HCT116 (cell line): ENCODE measurements around the gene IL1RN. TPM values are rescaled to one million over a fixed set of nuclear protein-coding genes. Genes with fewer than 3 reads are reported as not detected.

ENCODE experiments used
- ATAC-seq: fragments of 200-7000 bp; cut with Tn5 transposase; 2 replicates; pipeline ENCODE4 v1.9.1; 2020; ENCODE audit warnings: mild to moderate bottlenecking, moderate library complexity
- BruUV-seq: library from RNA; stranded (reverse); fragments of 400-500 nt; replicated peaks from 2 replicates; lab custom pipeline; 2021; lab: Mats Ljungman, UMichigan
- CTCF ChIA-PET: fragments of 300-600 bp; sonication (Branson Sonifier 250); formaldehyde crosslinking; loops from one replicate; lab custom pipeline; 2021; ENCODE audit warnings: antibody characterized with exemption; lab: Charles Lee
- POLR2A ChIA-PET: fragments of 300-600, 350-600 bp; sonication (Branson Sonifier 250); formaldehyde crosslinking; loops from one replicate; lab custom pipeline; 2021; ENCODE audit warnings: antibody characterized with exemption; lab: Charles Lee
- RAD21 ChIA-PET, 2 experiments: fragments of 300-600 bp; sonication (Branson Sonifier 250); formaldehyde crosslinking; loops; one replicate each; lab custom pipeline; 2023; ENCODE audit warnings: low total read pairs in 2 of 2; ENCODE audit not compliant: uncharacterized antibody in 2 of 2, unreplicated experiment in 2 of 2, low non-redundant PET in 1 of 2; lab: Charles Lee
- DNase-seq: peaks from one replicate; pipeline ENCODE4 v3.0.0-alpha.2; 2010; ENCODE audit warnings: low read depth, low spot score
- H2AFZ ChIP-seq: fragments of 200-600 bp; shearing (Covaris generic), sonication (generic); 2 replicates; pipeline ENCODE4 v1.6.1; 2017; ENCODE audit warnings: low read depth, mixed run types, mixed read lengths, antibody characterized with exemption, low read length; ENCODE audit not compliant: poor library complexity, severe bottlenecking
- H3K27ac ChIP-seq: 2 replicates; pipeline ENCODE4 v1.5.1; 2012; ENCODE audit warnings: low read depth, low read length
- H3K27me3 ChIP-seq: fragments of 200-600 bp; sonication (generic); 2 replicates; pipeline ENCODE4 v1.6.1; 2016; ENCODE audit warnings: mixed run types, low read length, mixed read lengths; ENCODE audit not compliant: insufficient read depth
- H3K36me3 ChIP-seq, 2 experiments: fragments of 200-500 bp in 1 of 2; fragments of 200-600 bp in 1 of 2; sonication (Bioruptor generic) in 1 of 2; sonication (generic) in 1 of 2; 2 replicates each; pipeline versions ENCODE4 v1.5.1 to v1.6.1; 2014 to 2016; ENCODE audit warnings: low read length in 2 of 2, inconsistent platforms in 1 of 2, mixed read lengths in 1 of 2, mixed run types in 1 of 2; ENCODE audit not compliant: insufficient read depth in 2 of 2, control insufficient read depth in 1 of 2
- H3K4me1 ChIP-seq, 2 experiments: fragments of 200-600 bp in 1 of 2; sonication (generic) in 1 of 2; 2 replicates each; pipeline versions ENCODE4 v1.5.1 to v1.6.1; 2012 to 2017; ENCODE audit warnings: low read length in 2 of 2, inconsistent platforms in 1 of 2, mild to moderate bottlenecking in 1 of 2, mixed read lengths in 1 of 2, mixed run types in 1 of 2, moderate library complexity in 1 of 2; ENCODE audit not compliant: insufficient read depth in 2 of 2, control insufficient read depth in 1 of 2
- H3K4me2 ChIP-seq: fragments of 200-600 bp; sonication (generic); 2 replicates; pipeline ENCODE4 v1.6.1; 2017; ENCODE audit warnings: mixed run types, low read length, mixed read lengths
- H3K4me3 ChIP-seq, 2 experiments: fragments of 200-600 bp in 1 of 2; sonication (generic) in 1 of 2; replicated peaks in 1 of 2; 2 replicates each; pipeline ENCODE4 v1.5.1; 2011 to 2016; ENCODE audit warnings: low read length in 2 of 2, control low read depth in 1 of 2, low read depth in 1 of 2, mild to moderate bottlenecking in 1 of 2, mixed read lengths in 1 of 2, mixed run types in 1 of 2
- H3K79me2 ChIP-seq: fragments of 200-600 bp; sonication (generic); 2 replicates; pipeline ENCODE4 v1.6.1; 2017; ENCODE audit warnings: mild to moderate bottlenecking, mixed run types, low read length, moderate library complexity, mixed read lengths; ENCODE audit not compliant: insufficient read depth
- H3K9ac ChIP-seq: fragments of 200-600 bp; sonication (generic); 2 replicates; pipeline ENCODE4 v1.6.1; 2016; ENCODE audit warnings: low read length, mixed read lengths
- H3K9me2 ChIP-seq: fragments of 200-600 bp; sonication (generic), shearing (Covaris generic); 2 replicates; pipeline ENCODE4 v1.6.1; 2017; ENCODE audit warnings: mixed run types, mild to moderate bottlenecking, moderate library complexity; ENCODE audit not compliant: insufficient read depth
- H3K9me3 ChIP-seq, 2 experiments: fragments of 200-500 bp in 1 of 2; fragments of 200-600 bp in 1 of 2; sonication (Bioruptor generic) in 1 of 2; sonication (generic) in 1 of 2; 2 replicates each; pipeline ENCODE4 v1.6.1; 2014 to 2017; ENCODE audit warnings: low read length in 2 of 2, mixed read lengths in 2 of 2, inconsistent platforms in 1 of 2, low read depth in 1 of 2, mild to moderate bottlenecking in 1 of 2, mixed run types in 1 of 2, moderate library complexity in 1 of 2; ENCODE audit not compliant: control insufficient read depth in 1 of 2, insufficient read depth in 1 of 2
- H4K20me1 ChIP-seq: fragments of 200-600 bp; sonication (generic), shearing (Covaris generic); 2 replicates; pipeline ENCODE4 v1.6.1; 2017; ENCODE audit warnings: mixed run types, mild to moderate bottlenecking, moderate library complexity; ENCODE audit not compliant: insufficient read depth
- CBX3 ChIP-seq: IDR thresholded peaks from 2 replicates; pipeline ENCODE4 v1.6.1; 2012; ENCODE audit warnings: low read depth
- EGR1 ChIP-seq: IDR thresholded peaks from 2 replicates; pipeline ENCODE4 v1.6.1; 2012; ENCODE audit warnings: low read depth
- EZH2phosphoT487 ChIP-seq: fragments of 200-600 bp; IDR thresholded peaks from 2 replicates; pipeline ENCODE4 v1.6.1; 2018; ENCODE audit warnings: antibody characterized with exemption, borderline replicate concordance
- FOSL1 ChIP-seq: IDR thresholded peaks from 2 replicates; pipeline ENCODE4 v1.6.1; 2012; ENCODE audit warnings: low read depth
- JUND ChIP-seq: IDR thresholded peaks from 2 replicates; pipeline ENCODE4 v1.6.1; 2012
- POLR2A ChIP-seq: IDR thresholded peaks from 2 replicates; pipeline ENCODE4 v1.7.0; 2011; ENCODE audit warnings: borderline replicate concordance; ENCODE audit not compliant: insufficient read depth, insufficient read length; ENCODE audit errors: extremely low read depth
- SRF ChIP-seq: IDR thresholded peaks from 2 replicates; pipeline ENCODE4 v1.6.1; 2012; ENCODE audit warnings: low read depth
- ZFX ChIP-seq: fragments of 450-650 bp; IDR thresholded peaks from 2 replicates; pipeline ENCODE4 v1.6.1; 2017
- ZNF274 ChIP-seq: fragments of 200-500 bp; sonication (Bioruptor generic); IDR thresholded peaks from 2 replicates; pipeline ENCODE4 v1.6.1; 2014; ENCODE audit warnings: mild to moderate bottlenecking, low read depth, low read length, inconsistent platforms
- intact Hi-C: fragments of 100-400 bp; cut with micrococcal nuclease; formaldehyde crosslinking; loops from 2 replicates; pipeline ENCODE4 v1.10.0; 2022
- total RNA-seq: library from RNA; stranded (reverse); gene quantifications from one replicate; pipeline ENCODE4 v1.2.1, GENCODE V29; 2021; ENCODE audit not compliant: unreplicated experiment
- TF ChIP-seq, protein P1 (sequence below): IDR thresholded peaks from 2 replicates; pipeline ENCODE4 v1.6.1; 2011; ENCODE audit warnings: mild to moderate bottlenecking, low read length, moderate library complexity; ENCODE audit not compliant: insufficient replicate concordance; ENCODE audit errors: extremely low read depth
- TF ChIP-seq, protein P2 (sequence below): IDR thresholded peaks from 2 replicates; pipeline ENCODE4 v1.6.1; 2012; ENCODE audit warnings: low read depth
- TF ChIP-seq, protein P3 (sequence below): IDR thresholded peaks from 2 replicates; pipeline ENCODE4 v1.6.1; 2012

IL1RN gene
- total RNA-seq, 1 experiment from 2014 or later: 0.25 TPM

DNA sequence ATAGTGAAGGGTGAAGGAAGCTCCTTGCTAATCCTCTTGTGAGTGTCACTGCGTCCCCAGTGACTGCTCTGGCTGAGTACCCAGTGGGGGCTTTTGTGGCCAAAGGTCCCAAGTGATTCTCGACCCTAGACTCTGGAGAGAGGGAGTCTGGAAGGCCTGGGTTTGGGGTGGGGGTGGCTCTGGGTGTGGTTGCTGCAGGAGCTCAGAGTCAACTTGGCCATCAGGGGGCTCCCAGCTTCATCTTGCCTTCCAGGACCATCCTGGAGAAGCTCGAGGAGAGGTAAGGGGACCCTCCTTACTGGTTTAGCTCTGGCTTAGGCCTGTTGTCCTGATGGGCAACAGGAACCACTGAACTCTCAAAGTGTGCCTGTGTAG, 47.0 kb downstream of the IL1RN start:
- POLR2A ChIA-PET: no interaction called here
- Histone ChIP-seq H3K9me3 (no peaks in the 10 kb centered on the region), H3K4me1 (no peaks in the 10 kb centered on the region), H2AFZ (no peak overlapping the region), H3K4me2 (no peak overlapping the region), H3K27ac (no peak overlapping the region)
- RAD21 ChIA-PET: no interaction called here
- no TSS peak for BruUV-seq
- no peak for DNase-seq
- intact Hi-C loops: no loop called here
- TF ChIP-seq, protein P1, sequence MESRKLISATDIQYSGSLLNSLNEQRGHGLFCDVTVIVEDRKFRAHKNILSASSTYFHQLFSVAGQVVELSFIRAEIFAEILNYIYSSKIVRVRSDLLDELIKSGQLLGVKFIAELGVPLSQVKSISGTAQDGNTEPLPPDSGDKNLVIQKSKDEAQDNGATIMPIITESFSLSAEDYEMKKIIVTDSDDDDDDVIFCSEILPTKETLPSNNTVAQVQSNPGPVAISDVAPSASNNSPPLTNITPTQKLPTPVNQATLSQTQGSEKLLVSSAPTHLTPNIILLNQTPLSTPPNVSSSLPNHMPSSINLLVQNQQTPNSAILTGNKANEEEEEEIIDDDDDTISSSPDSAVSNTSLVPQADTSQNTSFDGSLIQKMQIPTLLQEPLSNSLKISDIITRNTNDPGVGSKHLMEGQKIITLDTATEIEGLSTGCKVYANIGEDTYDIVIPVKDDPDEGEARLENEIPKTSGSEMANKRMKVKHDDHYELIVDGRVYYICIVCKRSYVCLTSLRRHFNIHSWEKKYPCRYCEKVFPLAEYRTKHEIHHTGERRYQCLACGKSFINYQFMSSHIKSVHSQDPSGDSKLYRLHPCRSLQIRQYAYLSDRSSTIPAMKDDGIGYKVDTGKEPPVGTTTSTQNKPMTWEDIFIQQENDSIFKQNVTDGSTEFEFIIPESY: no peak
- no peak for TF ChIP-seq ZNF274
- TF ChIP-seq, all 23 proteins: peak for 0
- Histone ChIP-seq H3K9me2 (no peaks in the 10 kb centered on the region), H3K79me2 (no peaks in the 10 kb centered on the region), H3K9ac (no peak overlapping the region), H3K4me3 (no peak overlapping the region), H3K27me3 (no peaks in the 10 kb centered on the region), H3K36me3 (no peaks in the 10 kb centered on the region), H4K20me1 (no peaks in the 10 kb centered on the region)
- ATAC-seq: no peak
- CTCF ChIA-PET: interaction anchor here (1.3 to 1.9 kb wide), 3 partner anchors 9 to 36 kb away, joined by 4 to 5 read pairs (median 4); no protein-coding TSS in a partner anchor

DNA sequence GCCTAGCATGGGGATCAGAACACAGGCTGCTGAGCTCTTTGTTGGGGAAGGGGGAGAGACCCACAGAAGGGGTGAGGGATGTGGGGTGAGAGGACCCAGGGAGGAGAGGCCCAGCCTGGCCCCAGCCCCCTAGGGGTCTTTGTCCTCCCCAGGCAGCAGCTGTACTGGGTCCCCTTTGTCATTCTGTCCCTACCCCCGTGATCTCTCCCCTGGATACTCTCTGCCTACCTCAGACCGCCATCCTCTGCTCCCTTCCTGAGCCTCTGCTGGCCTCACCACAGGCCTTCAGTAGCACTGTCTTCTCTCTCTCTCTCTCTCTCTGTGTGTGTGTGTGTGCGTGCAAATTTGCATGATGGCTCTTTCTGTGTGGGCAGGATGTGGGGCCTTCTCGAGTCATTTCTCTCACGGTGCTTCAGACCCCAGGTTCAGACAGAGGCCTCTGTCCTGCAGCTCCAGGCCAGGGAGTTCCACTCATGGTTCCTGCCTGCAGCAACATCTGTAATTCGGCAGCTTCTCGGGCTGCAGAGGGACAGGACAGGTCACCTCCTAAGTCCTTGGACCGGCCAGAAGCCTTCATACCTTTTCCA, 47.7 kb downstream of the IL1RN start:
- no peak for DNase-seq
- TF ChIP-seq EZH2phosphoT487 (no peak), SRF (no peak), ZFX (no peak), FOSL1 (no peak), CBX3 (no peak), JUND (no peak), POLR2A (no peak), EGR1 (no peak)
- TF ChIP-seq, protein P2, sequence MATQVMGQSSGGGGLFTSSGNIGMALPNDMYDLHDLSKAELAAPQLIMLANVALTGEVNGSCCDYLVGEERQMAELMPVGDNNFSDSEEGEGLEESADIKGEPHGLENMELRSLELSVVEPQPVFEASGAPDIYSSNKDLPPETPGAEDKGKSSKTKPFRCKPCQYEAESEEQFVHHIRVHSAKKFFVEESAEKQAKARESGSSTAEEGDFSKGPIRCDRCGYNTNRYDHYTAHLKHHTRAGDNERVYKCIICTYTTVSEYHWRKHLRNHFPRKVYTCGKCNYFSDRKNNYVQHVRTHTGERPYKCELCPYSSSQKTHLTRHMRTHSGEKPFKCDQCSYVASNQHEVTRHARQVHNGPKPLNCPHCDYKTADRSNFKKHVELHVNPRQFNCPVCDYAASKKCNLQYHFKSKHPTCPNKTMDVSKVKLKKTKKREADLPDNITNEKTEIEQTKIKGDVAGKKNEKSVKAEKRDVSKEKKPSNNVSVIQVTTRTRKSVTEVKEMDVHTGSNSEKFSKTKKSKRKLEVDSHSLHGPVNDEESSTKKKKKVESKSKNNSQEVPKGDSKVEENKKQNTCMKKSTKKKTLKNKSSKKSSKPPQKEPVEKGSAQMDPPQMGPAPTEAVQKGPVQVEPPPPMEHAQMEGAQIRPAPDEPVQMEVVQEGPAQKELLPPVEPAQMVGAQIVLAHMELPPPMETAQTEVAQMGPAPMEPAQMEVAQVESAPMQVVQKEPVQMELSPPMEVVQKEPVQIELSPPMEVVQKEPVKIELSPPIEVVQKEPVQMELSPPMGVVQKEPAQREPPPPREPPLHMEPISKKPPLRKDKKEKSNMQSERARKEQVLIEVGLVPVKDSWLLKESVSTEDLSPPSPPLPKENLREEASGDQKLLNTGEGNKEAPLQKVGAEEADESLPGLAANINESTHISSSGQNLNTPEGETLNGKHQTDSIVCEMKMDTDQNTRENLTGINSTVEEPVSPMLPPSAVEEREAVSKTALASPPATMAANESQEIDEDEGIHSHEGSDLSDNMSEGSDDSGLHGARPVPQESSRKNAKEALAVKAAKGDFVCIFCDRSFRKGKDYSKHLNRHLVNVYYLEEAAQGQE: no peak
- TF ChIP-seq, protein P3, sequence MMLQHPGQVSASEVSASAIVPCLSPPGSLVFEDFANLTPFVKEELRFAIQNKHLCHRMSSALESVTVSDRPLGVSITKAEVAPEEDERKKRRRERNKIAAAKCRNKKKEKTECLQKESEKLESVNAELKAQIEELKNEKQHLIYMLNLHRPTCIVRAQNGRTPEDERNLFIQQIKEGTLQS: no peak
- TF ChIP-seq, protein P1: no peak

More for the DNA sequence above, 47.7 kb downstream of the IL1RN start:
- RAD21 ChIA-PET: no interaction called here
- Histone ChIP-seq H3K27me3 (no peaks in the 10 kb centered on the region), H2AFZ (no peak overlapping the region), H3K4me3 (no peak overlapping the region), H3K9ac (no peak overlapping the region), H3K9me3 (no peaks in the 10 kb centered on the region), H3K27ac (no peak overlapping the region), H3K4me1 (no peaks in the 10 kb centered on the region), H3K9me2 (no peaks in the 10 kb centered on the region), H3K79me2 (no peaks in the 10 kb centered on the region), H4K20me1 (no peaks in the 10 kb centered on the region), H3K4me2 (no peak overlapping the region), H3K36me3 (no peaks in the 10 kb centered on the region)
- POLR2A ChIA-PET: no interaction called here
- BruUV-seq: no TSS peak
- ATAC-seq: no peak
- intact Hi-C loops: no loop called here
- CTCF ChIA-PET: interaction anchor here (1.4 to 1.9 kb wide), 2 partner anchors 24 to 37 kb away, joined by 4 to 5 read pairs; no protein-coding TSS in a partner anchor
